ENCODE results near the gene BASP1.
"Not testable (repeated sequence)": the region's sequence is repeated elsewhere in the genome, so short reads cannot be mapped to it uniquely, and the experiment has no call there.

- not testable (repeated sequence) for TF ChIP-seq POLR2A (IDR thresholded peaks at IDR 0.05; ENCODE audit: borderline replicate concordance, extremely low read depth, insufficient read depth, insufficient read length); CTCF (IDR thresholded peaks at IDR 0.05 in 2 of 3, conservative IDR thresholded peaks at IDR 0.05 in 1 of 3; ENCODE audit: borderline replicate concordance in 1 of 3, insufficient read depth in 1 of 3, low read depth in 2 of 3, low read length in 2 of 3); ATF3 (IDR thresholded peaks at IDR 0.05); ELF1 (IDR thresholded peaks at IDR 0.05; ENCODE audit: borderline replicate concordance, low read depth); REST (IDR thresholded peaks at IDR 0.05; ENCODE audit: low read depth); TCF7L2 (IDR thresholded peaks at IDR 0.05; ENCODE audit: borderline replicate concordance, extremely low read depth, insufficient read depth, insufficient read length); RAD21 (IDR thresholded peaks at IDR 0.05; ENCODE audit: low read depth); EZH2 (IDR thresholded peaks at IDR 0.05); CEBPB (IDR thresholded peaks at IDR 0.05; ENCODE audit: low read depth); MAX (IDR thresholded peaks at IDR 0.05); EZH2phosphoT487 (IDR thresholded peaks at IDR 0.05; ENCODE audit: borderline replicate concordance); SRF (IDR thresholded peaks at IDR 0.05; ENCODE audit: low read depth)
Observed at GRCh38 chr5:17191574-17191973, 25.9 kb upstream of the BASP1 start.
